8988T (cell line): Measurements from ENCODE around the gene DNAJC5G.
"Not testable (repeated sequence)": the region's sequence is repeated elsewhere in the genome, so short reads cannot be mapped to it uniquely, and the experiment has no call there.

Experiments
- DNase-seq: peaks from one replicate; pipeline ENCODE4 v3.0.0; 2011

Gene DNAJC5G

GRCh38 chr2:27255660-27256059 lies 19.6 kb upstream of the DNAJC5G start:
- peak; percentile 6 for DNase-seq

GRCh38 chr2:27256855-27257454 lies 18.3 kb upstream of the DNAJC5G start:
- DNase-seq = peak; percentile 7

DNA sequence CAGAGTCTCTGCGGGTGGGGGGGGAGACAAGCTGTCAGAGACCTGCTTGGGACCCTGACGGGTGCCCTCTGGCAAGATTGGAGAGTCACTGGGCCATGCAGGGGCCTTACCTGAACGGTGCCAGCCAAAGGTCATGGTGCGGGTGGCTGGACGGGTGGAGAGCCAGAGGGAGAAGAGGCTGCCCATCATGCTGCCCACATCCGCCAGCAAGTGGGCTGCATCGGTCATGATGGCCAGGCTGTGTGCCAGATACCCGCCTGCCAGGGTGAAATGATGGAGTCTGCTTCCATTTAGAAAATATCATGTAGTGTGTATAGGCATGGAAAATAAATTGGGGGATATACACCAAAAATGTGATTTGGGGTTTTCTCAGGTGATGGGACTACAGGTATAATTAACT lies 17.2 kb upstream of the DNAJC5G start:
- peak; percentile 6 for DNase-seq

GRCh38 chr2:27261241-27261925 lies 13.8 kb upstream of the DNAJC5G start:
- DNase-seq = no peak

GRCh38 chr2:27261926-27262298 lies 13.3 kb upstream of the DNAJC5G start:
- no peak for DNase-seq

- DNase-seq = peak; percentile 97
These were observed 12.6 kb upstream of the DNAJC5G start, which contains the start of gene SLC30A3 for GRCh38 chr2:27262379-27263286. TSS of gene SLC30A3 (minus strand) at chr2:27263047. CDS start at chr2:27262906, 141 bp downstream.

DNA sequence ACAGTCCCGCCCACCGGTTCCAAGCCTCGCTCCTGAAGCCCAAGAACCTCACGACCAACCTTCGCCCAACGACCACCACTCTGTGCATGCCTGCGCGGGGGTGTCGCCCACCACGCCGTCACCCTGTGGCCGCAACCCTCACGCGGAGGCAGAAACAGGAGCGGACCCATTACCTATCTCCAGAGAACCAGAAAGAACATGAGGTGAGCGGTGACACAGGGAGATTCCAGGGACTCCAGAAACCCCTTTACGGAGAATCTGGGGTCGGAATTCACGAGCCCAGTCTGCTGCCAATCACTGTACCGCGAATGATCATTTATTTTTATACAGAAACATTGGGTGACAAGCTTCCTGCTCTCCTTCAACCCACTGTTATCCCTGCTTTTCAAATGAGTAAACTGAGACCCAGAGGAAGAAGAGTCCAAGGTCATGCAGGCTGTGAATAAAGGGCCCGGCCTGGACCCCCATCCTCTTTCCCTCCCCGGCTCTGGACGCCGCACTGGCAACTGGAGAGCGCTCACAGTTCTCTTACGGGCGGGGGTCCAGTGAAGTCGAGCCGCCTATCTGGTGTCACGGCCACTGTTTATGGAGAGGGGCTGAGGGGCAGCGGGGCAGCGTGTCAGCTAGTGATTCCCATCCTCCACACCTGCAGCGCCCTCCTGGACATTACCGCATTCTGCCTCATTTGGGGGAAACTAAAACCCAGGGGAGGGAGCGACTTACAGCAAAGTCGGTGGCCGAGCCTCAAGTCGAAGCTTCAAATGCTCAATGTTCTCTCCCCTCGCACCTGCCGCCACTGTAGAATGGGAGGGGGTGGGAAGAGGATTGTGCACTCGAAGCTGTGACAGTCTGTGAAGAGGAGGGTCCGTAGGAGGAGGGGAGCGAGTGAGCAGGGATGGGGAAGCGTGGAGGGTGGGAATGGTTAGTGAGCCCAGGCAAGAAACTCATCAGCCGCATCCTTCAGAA lies 11.7 kb upstream of the DNAJC5G start:
- no peak for DNase-seq

DNA sequence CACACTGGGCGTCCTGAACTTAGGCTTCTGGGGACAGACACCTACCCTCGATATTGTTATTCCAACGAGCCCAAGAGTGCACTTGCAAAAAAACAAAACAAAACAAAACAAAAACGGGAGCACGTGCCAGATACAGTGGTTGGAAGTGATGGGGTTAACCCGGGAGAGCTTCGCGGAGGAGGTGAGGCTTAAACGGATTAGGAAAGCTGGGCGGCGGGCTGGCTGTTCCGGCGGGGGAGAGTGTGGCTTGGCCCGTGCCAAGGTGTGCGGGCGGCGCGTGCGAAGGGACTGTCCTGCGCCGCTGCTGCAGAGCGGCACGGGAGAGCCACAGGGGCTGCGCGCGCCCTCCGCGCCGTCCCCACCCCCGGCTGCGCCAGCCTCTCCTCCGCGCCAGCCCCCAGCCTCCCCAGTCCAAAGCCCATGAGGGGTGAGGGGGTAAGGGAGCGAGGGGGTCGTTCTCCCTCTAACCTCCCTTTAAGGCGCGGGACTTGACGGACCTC lies 10.9 kb upstream of the DNAJC5G start:
- DNase-seq = no peak

DNA sequence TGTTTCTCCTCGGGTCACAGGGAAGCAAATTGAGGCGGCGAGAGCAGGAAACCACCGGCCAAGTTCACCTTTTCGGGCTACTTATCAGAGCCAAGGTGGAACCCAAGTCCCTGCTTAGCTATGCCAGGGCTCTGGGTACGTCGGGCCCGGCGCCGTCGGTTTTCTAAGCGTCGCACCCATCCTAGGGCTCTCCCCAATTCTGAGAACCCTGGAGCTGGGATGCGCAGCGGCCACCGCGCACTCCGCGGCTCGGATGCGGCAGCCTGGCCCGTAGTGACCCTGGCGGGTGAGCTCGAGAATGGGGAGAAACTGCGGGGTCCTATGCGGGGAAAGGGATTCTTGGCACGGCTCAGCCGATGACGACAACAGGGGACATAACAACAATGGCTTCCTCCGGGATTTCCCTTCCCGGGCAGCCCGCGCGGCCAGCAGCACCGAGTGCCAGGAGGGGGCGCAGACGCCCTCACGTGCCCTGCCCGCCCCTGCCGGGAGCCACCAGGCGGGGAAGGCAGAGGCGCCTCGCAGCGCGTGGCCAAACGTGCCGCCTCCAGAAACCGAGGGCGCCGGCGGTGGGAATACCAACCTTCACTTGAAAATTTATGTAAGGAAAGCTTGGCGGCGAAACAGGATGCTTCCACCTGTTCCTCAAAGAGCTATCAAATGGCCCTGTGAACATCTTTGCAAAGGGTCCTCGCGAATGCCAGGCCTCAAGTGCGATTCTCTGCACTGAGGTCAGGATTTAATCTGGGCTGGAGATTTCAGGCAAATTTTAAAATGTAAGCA lies 10.3 kb upstream of the DNAJC5G start:
- peak; percentile 98 for DNase-seq

GRCh38 chr2:27265536-27265870 lies 9.7 kb upstream of the DNAJC5G start:
- no peak for DNase-seq

- DNase-seq = not testable (repeated sequence)
These were observed 6.9 kb upstream of the DNAJC5G start for GRCh38 chr2:27268296-27268695.

- DNase-seq = no peak
These were observed 5.1 kb upstream of the DNAJC5G start for GRCh38 chr2:27270131-27270530.

DNA sequence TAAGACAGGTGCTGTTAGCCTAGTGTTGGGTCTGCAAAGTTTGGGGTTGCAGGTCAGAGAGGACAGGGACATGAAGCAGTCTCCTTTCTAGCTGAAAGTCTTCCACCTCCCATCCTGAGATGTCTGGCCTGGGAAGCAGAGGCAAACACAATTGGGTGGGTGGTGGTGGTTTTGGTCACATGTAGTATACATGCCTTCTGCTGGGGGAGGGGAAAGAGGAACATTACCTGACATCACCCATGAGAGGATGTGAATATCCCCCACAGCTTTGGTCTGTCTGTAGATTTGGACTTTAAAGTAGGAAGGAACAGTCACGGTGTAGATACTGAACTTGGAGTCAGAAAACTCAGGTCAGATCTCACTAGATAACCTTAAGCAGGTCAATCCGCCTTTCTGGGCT lies 4.6 kb upstream of the DNAJC5G start:
- no peak for DNase-seq

- DNase-seq = no peak
These were observed 3.4 kb upstream of the DNAJC5G start for GRCh38 chr2:27271631-27272340.

- DNase-seq = not testable (repeated sequence)
These were observed 2.4 kb upstream of the DNAJC5G start for GRCh38 chr2:27272537-27273522.

DNA sequence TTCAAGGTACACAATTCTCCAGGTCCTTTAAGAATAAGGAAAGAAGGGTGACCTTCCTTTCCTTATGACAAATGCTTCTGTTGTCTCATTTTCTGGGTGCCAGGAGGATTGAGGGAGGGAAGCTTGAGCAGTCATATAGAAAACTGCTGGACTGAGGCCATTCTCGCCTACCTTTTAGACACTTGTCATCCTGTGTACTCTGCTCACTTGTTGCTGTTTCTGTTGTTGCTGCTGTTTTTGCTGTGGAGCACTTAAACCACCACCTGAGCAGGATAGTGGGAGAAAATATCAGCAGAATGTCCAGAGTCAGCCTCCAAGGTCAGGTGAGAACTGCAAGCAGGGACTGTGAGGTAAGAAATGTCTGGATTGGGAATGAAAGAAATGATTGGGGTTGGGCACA lies 2.8 kb downstream of the DNAJC5G start:
- DNase-seq = no peak

DNA sequence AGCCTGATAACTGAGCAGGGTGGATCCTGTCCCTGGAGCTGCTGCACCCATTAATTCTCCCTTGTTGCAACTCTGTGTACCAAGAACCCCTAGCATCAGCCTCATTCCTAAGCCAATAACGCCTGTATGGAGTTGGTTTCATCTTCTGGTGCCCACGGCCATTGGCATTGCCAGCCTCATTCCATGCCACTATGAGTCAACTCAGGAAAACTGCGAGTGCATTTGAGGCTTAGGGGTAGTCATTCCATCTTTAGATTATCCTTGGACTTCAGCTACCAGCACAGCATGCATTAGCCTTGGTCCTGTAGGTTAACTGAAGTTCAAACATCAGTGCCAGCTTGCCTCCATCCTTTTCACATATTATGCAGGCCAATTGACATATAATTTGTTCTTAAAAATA lies 5.6 kb downstream of the DNAJC5G start:
- no peak for DNase-seq

GRCh38 chr2:27281442-27281841 lies 6.2 kb downstream of the DNAJC5G start:
- DNase-seq = no peak

DNA sequence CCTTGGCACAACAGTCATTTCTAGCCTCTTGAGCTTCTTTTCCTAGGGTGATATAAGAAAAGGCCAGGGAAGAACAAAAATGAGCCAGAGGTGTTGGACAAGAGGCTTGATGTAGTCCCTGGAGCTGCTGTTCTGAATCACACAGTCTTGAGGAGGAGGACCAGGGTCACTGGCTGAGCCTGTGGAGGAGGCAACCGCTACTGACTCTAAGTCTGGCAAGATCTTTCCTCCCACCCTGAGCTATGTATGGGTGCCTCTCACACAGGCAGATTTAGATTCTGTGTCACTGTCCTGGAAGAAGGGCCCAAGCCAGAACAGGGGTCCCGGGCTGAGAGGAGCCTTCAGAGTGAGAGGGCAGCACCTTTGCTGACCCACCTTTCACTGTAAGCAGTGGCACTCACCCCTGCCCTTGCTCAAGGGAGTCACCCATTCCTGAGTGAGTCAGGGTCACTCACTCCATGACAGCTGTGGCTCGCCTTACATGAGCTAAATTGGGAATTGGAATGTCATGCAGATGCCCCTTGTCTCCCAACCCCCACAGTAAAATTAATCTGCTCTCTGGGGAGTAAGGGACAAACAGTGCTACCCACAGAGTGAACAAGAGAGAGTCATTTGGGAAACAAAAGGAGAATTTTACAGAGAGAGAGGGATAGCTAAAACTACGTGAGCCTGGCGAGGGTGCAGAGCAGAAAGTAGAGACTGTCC lies 6.8 kb downstream of the DNAJC5G start, which contains the start of gene TRIM54:
Gene TRIM54, plus strand, starts transcription at position 575 of the 705 bp plus-strand sequence. CDS start 303 bp downstream, outside the sequence.
- no peak for DNase-seq
